ENCODE measurements around the gene N4BP2L1. TPM values are rescaled to one million over a fixed set of nuclear protein-coding genes. Genes with fewer than 3 reads are reported as not detected.

N4BP2L1 gene
- total RNA-seq, 1 donor from 2014 or later = 7.3 TPM

DNA sequence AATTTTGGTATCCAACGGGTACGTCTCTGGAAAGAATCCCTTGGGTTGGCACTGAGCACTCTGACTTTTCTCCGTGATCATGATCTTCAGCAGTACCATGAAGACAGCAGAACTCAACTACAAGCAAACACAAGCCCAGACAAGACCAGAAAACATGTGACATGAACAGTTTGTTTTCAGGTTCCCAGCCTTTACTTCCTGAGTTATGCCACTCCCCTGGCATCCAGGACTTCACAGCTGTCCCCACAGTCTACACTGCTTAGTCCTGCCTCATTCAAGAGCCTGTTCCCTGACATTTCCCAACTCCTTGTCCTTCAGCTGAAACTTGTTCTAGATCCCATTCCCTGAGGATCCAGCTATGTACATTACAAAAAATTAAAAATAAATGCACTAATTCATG is 4.9 kb upstream of the N4BP2L1 start:
- DNase-seq (ENCODE audit: low read depth in 2 of 2) = peak; percentile 11 to 14

DNA sequence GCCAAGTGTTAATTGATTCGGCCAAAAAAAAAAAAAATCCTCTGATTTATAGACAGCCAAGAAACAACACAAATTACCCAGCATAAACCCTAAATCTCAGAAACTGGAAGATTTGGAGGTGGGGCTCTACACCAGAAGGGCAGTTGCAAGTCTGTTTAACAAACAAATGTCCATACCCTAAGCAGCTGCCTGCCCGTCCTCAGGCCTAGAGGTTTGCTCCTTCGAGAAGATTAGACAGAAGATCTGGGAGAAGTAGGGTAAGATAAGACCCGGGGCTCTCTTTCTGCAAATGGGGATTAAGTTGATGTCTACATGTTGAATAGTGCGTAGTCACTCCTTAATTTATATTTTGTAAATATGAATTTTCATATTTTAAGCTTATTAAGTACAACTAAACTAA is 3.4 kb upstream of the N4BP2L1 start:
- DNase-seq (ENCODE audit: low read depth in 2 of 2) = no peak

DNA sequence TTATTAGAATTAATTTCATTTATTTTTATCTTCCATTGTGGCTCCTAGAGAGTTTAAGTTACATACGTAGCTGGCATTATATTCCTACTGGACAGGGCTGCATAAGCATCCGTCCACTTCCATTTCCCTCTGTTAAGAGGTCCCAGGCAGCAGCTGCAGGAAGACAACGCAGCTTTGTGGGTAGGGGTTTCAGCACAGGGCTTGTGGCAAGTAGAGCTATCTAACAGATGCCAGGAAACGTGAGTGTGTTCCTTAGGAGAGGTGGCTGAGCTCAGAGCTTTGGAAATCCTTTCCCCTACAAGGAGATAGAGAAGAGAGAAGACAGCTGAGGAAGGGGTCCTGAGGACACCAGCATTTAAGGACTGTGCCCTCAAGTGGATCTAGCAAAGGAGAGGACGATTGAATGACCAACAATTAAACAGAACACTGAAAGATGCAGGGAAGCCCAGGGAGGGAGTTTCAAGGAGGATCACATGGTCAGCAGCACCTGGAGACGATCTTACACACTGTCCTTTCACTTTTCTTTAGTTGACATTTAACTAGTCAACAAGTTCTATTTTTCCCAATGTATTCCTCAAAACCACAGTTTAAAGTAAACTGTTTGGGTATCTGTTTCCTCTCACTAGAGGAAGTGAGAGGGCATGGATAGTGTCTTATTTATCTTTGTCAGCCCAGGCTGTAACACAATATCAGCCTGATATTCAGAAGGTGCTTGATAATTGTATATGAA is 2.3 kb upstream of the N4BP2L1 start:
- peak in 1 of 2 donors; percentile 20 for DNase-seq (ENCODE audit: low read depth in 2 of 2)

DNA sequence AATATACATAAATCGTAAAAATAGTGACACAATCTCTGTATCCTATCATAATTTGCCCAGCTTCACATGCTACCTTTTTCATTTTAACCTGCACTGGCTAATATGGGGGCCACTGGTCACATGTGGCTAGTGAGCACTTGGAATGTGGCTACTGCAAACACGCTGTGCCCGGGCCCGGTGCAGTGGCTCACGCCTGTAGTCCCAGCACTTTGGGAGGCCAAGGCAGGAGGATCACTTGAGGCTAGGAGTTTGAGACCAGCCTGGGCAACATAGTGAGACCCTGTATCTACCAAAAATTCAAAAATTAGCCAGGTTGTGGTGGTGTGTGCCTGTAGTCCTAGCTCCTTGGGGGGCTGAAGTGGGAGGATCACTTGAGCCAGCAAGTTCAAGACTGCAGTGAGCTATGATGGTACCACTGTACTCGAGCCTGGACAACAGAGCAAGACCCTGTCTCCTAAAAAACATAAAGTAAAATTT is 1.5 kb upstream of the N4BP2L1 start:
- no peak for DNase-seq (ENCODE audit: low read depth in 2 of 2)

DNA sequence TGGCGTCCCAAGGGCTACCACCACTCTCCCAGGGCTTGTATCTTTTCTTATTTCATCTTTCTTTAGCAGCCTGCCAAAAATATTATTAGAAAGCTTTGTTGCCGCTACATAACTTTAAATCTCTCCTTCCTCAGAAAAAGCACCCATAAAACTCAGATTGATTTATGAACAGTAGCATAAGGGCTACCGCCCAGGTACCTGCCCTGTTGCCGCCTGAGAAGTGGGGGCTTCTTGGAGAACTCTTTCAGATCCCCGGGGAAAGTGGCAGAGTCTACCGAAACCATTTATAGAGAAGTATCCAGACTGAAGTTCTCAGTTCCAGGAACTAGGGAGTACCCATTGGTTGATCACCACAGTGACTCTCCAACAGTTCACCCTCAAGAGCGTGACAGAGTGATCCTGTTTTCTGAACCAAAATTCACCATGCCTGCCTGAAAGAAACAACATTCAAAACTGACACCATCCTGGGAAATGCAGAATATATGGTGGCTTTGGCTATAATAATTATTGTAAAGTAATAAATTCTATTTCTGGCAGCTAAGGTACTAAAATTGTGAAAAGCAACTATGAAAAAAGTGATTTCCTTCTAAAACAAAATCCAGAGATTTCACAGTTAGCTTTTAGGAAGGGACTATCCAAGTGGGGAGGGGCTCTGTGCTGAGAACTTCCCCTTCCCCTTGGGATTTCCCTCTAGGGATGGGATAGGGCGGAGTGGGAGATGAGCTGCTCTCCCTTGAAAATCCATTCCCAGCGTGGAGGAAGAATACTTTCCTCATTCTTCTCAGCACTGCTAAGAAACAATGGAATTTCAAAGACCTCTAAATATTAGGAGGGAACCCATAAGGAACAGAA is 877 bp upstream of the N4BP2L1 start:
- no peak for DNase-seq (ENCODE audit: low read depth in 2 of 2)

DNA sequence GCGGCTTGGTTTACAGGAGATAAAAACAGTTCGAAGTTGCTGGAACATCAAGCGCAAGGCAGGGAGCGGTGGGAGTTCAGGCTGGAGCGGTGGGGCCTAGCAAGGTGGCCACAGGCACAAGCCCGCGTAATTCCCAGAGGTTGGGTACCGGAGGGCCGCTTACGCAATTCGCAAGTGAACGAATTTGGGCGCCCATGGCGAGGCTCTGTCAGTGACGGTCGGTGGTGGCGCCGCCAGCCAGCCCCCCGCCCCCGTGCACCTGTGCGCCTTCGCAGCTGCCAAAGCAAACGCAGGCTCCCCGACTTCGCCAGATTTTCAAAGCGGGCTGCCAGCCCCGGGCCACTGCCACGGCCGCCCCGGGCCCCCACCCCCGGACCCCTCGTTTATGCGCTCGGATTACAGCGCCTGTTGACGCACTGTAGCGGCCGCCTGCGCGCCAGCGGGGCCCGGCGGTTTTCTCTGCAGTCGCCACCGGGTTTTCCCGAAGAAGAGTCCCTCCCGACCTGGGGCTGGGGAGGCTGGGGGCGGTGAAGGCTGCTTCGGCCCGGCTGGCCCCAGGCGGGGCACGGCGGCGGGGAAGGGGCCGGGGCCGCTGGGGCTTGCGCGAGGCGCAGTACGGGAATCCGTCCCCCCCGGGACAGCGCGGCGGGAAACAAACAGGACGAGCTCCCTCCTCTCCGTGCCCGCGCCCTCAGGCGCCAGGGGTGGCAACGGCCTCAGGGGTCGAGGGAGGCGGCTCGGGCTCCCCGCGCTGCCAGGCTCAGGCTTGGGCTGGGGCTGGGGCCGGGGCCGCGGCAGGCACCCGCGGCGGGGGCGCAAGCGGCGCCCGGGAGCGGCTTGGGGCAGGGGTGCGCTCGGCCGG is 709 bp downstream of the N4BP2L1 start:
- DNase-seq (ENCODE audit: low read depth in 2 of 2) = peak; percentile 32 to 50

DNA sequence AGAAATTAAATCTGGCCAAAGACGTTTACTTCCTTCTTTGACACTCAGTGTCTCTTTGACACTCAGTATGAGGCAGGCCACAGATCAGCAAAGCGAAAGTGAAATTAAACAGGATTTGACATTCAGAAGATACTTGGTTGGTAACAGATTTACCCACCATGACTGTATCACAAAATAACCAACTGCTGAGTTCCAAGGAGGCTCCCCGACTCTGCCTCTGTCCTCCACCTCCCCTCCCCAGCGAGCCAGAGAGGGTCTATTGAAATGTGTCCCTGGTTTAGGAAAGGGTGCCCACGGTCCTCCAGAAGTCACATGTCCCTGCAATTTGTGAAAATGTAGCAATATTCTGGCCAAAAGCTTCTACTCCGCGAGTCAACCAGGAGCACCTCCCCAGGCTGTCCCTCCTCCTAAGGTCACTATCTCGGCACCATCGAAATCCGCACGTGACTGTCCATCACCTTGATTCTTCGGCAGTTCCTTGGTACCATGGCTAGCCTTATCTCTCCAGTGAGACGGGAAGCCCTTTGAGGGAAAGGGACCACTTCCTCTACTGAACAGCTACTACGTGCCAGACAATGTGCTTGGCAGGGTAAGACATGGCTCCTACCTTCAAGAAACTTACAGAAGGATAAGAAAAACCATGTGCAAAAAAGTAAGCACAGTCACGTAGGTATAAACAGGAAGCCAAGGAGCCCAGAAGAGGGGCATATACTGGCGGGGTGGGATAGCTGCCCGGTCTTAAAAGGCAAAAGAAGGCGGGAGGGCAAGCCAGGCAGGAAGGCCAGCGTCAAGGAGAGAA is 1.5 kb downstream of the N4BP2L1 start:
- DNase-seq (ENCODE audit: low read depth in 2 of 2) = peak; percentile 27 to 56

DNA sequence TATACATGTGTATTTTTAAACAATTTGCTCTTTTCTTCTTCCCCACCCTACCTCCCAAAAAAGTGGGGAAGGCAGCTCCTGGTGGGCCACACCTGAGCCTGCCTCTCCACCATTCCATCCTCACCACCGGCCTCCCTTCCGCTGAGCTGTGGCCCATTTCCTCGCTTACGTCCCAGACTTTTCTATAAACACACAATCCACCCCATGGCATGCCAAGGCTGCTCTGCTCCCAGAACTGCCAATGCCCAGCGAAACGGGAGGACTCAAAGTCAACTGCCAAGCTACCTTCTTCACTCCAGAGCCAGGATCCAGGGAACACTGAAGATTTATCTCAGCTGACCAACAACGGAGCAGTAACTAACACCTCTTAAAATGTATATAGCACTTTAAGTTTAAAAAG is 2.8 kb downstream of the N4BP2L1 start:
- DNase-seq (ENCODE audit: low read depth in 2 of 2) = no peak

DNA sequence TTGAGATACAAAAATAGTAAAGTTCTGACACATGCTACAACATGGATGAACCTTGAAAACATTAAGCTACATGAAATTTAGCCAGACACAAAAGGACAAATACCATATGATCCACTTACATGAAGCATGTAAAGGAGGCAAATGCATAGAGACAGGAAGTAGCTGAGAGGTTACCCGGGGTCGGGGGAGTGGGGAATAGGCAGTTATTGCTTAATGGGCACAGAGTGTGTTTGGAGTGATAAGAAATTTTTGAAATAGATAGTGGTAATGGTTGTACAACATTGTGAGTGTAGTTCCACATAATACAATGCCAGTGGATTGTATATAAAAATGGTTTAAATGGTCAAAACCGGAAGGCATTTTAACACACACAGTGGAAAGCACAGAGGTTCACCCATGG is 4.3 kb downstream of the N4BP2L1 start:
- no peak for DNase-seq (ENCODE audit: low read depth in 2 of 2)

DNA sequence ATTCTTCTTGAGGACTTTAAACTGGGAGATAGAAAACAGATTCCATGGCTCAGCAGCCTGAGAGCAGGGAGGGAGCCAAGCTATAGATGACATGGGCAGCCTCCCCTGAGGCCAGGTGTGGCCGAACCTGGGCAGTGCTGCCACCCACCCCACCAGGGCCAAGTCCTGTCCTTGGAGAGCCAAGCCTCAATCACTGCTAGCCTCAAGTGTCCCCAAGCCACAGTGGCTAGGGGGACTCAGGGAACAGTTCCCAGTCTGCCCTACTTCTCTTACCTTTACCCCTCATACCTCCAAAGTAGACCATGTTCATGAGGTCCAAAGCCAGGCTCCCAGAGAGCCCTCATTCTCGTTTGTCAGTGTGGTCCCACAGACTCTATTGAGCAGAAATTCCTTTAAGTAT is 8.1 kb downstream of the N4BP2L1 start:
- DNase-seq (ENCODE audit: low read depth in 2 of 2) = no peak

DNA sequence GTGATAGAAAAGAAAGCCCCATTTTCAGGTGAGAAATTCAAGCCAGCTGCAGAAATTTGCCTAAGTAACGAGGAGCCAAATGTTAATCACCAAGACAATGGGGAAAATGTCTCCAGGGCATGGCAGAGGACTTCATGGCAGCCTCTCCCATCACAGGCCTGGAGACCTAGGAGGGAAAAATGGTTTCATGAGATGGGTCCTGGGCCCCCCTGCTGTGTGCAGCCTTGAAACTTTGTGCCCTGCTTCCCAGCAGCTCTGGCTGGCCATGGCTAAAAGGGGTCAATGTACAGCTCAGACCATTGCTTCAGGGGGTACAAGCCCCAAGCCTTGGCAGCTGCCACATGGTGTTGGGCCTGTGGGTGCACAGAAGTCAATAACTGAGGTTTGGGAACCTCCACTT is 9.9 kb downstream of the N4BP2L1 start:
- no peak for DNase-seq (ENCODE audit: low read depth in 2 of 2)

DNA sequence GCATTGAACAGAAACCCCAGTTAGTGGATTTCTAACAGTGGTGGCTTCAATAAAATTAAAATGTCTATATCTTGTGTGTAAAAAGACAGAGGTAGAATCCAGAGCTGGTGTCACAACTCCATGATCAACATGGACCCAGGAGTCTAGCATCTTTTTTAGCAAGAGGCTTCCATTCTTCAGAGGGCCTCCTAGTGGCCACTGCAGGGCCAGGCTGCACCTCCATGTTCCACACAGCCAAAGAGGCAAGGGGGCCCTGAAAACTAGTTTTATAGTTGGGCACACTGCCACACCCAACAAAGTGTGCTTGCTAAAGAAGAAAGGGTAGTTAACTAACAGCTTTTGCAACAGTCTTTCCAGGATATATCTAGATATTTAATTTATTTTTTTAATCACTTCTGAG is 12.9 kb downstream of the N4BP2L1 start:
- DNase-seq (ENCODE audit: low read depth in 2 of 2) = peak; percentile 11 to 13

DNA sequence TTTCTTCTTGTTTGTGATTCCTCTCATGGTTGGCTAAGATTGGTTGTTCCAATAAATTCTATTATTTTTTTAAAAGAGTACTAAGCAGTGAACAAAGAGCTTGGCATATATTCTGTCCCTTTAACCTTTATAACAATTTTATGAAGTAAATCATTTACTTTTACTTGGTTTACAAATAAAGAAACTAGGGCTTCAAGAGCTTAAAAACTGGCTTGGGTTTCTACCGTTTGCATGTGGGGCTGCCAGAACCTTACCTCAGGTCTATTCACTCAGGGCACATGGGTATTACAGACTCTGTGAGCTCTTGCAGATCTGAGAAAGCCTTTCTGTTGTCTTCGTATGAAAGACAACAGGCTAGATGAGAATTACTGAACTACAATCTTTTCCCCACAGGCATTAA is 13.3 kb downstream of the N4BP2L1 start:
- DNase-seq (ENCODE audit: low read depth in 2 of 2) = no peak

DNA sequence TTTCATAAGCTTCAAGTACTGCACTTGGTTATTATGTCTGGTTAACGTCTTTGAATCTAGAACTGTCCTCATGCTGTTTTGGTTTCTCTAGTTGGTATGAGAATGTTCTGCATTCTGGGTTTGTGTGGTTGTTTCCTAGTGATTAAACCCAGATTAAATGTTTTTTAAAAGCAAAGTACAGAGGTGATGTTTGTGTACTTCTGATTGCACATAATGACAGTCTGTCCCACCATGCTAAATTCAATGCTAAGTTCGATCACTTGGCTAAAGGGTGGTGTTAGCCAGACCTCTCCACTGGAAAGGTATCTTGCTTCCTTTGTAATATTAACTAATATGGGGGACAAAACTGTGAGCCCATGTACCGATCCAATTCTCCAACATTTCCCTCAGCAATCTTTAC is 14.6 kb downstream of the N4BP2L1 start:
- no peak for DNase-seq (ENCODE audit: low read depth in 2 of 2)

DNA sequence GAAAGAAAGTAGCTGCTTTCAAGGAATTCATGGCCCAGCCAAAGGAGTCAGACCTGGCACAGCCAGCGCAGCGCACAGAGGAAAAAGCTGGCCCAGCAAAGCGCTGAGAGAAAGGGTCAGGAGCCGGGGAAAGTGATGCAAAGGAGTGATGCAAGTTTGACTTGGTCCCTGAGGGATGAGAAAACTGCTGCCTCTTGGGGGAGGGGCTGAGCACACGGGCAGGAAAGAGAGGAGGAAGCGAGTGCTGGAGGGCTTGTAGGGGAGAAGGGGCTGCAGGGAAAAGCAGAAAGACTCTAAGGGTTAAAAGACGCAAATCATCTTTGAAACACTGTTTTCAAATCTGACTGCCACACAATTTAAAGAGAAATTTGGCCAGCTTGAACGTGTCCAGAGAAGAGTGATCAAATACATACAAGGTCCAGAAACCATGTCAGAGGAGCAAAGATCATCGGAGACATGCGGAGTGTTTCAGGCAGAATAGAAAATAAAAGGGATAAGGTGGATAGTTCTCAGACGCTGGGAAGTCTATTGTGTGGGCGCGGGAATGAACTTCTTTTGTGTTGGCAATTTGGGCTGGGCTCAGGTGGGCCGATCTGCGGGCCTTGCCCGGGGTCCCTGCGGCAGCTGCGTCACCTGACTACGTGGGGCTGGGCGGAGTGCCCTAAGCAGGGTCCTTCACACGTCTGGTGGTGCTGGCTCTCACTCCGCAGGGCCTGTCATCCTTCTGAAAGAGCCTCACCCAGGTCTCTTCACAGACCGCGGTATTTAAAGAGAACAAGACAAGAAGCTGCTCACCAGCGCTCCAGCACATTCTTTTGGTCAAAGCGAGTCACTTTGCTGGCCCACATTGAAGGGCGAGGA is 18.1 kb downstream of the N4BP2L1 start:
- no peak for DNase-seq (ENCODE audit: low read depth in 2 of 2)

DNA sequence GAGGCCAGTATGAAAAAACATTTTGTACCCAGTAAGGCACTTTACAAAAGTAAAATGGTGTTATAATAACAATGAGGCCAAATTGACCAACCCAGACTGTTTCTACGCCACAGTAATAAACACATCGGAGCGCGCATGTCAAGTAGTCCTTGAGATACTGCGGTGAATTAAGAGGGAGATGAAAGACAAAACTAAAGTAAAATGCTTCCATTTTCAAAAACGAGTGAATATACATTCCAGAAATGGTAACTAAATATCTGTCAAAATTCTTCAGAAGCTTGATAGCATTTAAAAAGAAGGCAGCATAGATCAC is 19.0 kb downstream of the N4BP2L1 start:
- no peak for DNase-seq (ENCODE audit: low read depth in 2 of 2)

DNA sequence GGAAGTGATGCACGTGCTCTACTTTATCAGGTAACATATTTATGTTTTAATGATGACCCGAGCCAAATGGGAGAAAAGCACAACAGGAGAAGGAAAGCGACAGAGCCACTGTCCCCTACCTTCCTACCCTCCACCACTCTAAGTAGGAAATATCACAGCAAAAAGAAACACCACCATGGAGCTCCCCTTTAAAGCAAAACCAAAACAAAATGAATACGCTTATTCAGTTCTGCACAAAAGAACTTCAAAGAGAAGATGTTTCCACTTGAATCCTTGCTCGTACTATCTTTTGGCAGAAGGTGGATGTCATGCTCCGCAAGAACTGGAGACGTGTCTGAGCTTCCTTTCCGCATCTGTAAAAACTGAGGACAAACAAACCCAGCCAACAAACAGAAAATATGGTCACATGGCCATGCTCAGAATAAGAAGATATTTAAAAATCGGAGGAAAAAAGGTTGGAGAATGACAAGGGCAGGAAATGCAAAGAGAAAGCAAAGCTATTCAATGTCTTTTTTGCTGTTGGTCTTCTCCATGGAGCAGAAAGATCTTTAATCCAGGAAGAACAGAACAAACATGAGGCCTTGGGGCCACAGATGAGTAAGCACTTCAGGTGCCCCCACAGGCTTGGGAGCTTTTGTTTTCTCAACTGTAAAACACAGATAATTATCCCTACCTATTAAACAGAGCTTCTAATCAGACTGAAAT is 19.5 kb downstream of the N4BP2L1 start:
- no peak for DNase-seq (ENCODE audit: low read depth in 2 of 2)

DNA sequence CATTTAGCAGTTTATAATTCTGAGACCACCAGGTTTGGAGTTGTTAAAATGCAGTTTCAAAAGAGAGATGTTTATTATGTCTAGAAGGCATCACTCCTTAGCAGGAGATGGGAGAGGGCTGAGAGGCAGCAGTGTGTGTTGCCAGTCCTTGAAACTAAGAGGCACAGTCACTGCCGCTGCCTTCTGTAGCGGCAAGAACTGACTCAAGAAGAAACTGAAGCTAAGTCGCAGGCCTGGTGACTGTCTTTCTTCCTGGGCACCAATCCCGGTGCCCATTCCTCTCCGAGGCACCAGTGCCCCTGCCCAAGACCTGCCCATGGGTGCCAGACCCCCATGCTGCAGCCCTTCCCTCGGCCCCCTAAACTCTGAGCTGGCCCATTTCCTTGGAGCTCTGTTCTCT is 20.1 kb downstream of the N4BP2L1 start:
- DNase-seq (ENCODE audit: low read depth in 2 of 2) = no peak

DNA sequence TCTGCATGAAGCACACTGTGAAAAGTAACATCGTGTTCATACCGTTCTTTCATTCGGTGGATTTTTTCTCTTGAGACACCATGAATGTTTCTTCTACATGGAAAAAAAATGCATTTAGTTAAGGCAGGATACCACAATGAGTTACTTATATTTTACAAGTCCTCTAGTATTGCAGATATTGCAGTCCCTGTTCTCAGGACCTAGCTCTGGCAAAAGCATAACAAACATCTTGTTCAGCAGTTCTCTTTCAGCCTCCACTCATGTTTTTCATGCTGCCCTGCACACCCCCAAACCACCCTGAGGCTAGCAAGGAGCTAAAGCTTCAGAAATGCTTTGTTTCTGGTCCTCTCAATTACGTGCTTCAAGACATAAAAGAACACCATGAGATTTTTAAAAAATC is 24.8 kb downstream of the N4BP2L1 start:
- no peak for DNase-seq (ENCODE audit: low read depth in 2 of 2)

All from lung microvascular endothelial cell (primary cell).